Ovary (tissue), 9 donors: ENCODE data around the gene ACVR1B. TPM values are rescaled to one million over a fixed set of nuclear protein-coding genes. Genes with fewer than 3 reads are reported as not detected.

Experiments
- DNase-seq, 5 donors: peaks; one replicate each; pipeline ENCODE4 v3.0.0-alpha.2; 2019 to 2020
- H3K27ac ChIP-seq, 2 donors: fragments of 200-600 bp; one replicate each; pipeline versions ENCODE4 v1.5.1 to v1.8.0; 2019 to 2022
- H3K27me3 ChIP-seq: fragments of 200-600 bp; one replicate; pipeline ENCODE4 v1.8.0; 2022
- H3K36me3 ChIP-seq: fragments of 200-600 bp; sonication (generic); one replicate; pipeline ENCODE4 v1.5.1; 2019
- H3K4me1 ChIP-seq: one replicate; pipeline ENCODE4 v1.8.1; 2013; ENCODE audit warnings: mild to moderate bottlenecking, moderate library complexity; ENCODE audit not compliant: insufficient read depth
- H3K4me3 ChIP-seq: fragments of 200-600 bp; sonication (generic); one replicate; pipeline ENCODE4 v1.5.1; 2017
- H3K9me3 ChIP-seq, 2 donors: fragments of 200-600 bp in 1 of 2; sonication (generic) in 1 of 2; one replicate each; pipeline versions ENCODE4 v1.5.1 to v1.8.1; 2013 to 2019; ENCODE audit warnings: mild to moderate bottlenecking in 1 of 2, moderate library complexity in 1 of 2
- CTCF ChIP-seq, 3 donors: fragments of 450-650 bp in 2 of 3; fragments of 200-600 bp in 1 of 3; IDR thresholded peaks; one replicate each; pipeline versions ENCODE4 v1.5.1 to v1.8.0; 2016 to 2022; ENCODE audit warnings: antibody characterized with exemption in 3 of 3, mild to moderate bottlenecking in 1 of 3
- EP300 ChIP-seq: sonication (generic); formaldehyde crosslinking; IDR thresholded peaks from one replicate; pipeline ENCODE4 v1.6.1; 2017; ENCODE audit warnings: antibody characterized with exemption
- POLR2A ChIP-seq: fragments of 450-650 bp; IDR thresholded peaks from one replicate; pipeline ENCODE4 v1.6.1; 2017; ENCODE audit warnings: antibody characterized with exemption, mild to moderate bottlenecking, moderate library complexity
- WGBS, 3 donors: extraction: QIAGEN DNeasy Blood & Tissue Kit in 1 of 3; methylation state at CpG; one replicate each; pipeline versions ENCODE4 v1.1.5 to v1.1.7; 2013 to 2017; 5-methylcytosine and 5-hydroxymethylcytosine counted together
- intact Hi-C, 4 donors: fragments of 100-400 bp; cut with DNase I; formaldehyde crosslinking; loops; one replicate each; pipeline versions ENCODE4 v1.11.0 to v1.15.1; 2022 to 2023
- polyA plus RNA-seq, 2 donors: library from polyadenylated mRNA; stranded (reverse); fragments of 200-250 nt in 1 of 2; fragments of 350-450 nt in 1 of 2; fragmentation: Illumina TruSeq in 1 of 2; extraction: RNeasy Lipid Tissue Mini Kit (QIAGEN cat#74804) in 1 of 2; gene quantifications; one replicate each; pipeline ENCODE4 v1.2.3, GENCODE V29; 2013 to 2014
- total RNA-seq, 7 donors: library from RNA; depleted of rRNA in 2 of 7; stranded (reverse); fragments of >200 nt in 2 of 7; fragmentation: NEBNext Ultra II Directional in 3 of 7; extraction: Animal tissue kit (Norgen Biotek cat#: 25700) in 3 of 7; gene quantifications; one replicate each; pipeline versions ENCODE4 v1.1.0 to v1.2.4, GENCODE V29; 2016 to 2023
- donor health status: DM: no; HTN: no; CAD: no; lungs with moderate emphysema.
- donor health status: DM: no; HTN: no; CAD: no.
- donor health status: Bipolar disorder and iron deficiency.
- donor health status: DM: yes; HTN: yes; CAD: no.
- donor health status: DM: no; HTN: no; CAD: no.
- donor health status: DM: yes; HTN: yes; CAD: no.

ACVR1B gene
- total and polyA plus RNA-seq, 9 donors: 6.9 to 27.3 (median 19.1) TPM

- H3K27me3 ChIP-seq: no peaks in the 10 kb centered on the region
- H3K4me1 ChIP-seq: peaks cover 14% of the 10 kb centered on the region
- peak in 1 of 5 donors; percentile 38 for DNase-seq
- no peak overlapping the region for H3K4me3 ChIP-seq
- WGBS, 3 donors: 78 to 87% (median 79%) methylated on average over 40 to 93 of the region's 93 CpGs
- no peaks in the 10 kb centered on the region for H3K9me3 ChIP-seq
- intact Hi-C loops: no loop called here
- H3K27ac ChIP-seq: no peak overlapping the region
- TF ChIP-seq CTCF (IDR thresholded peaks at IDR 0.05): no peak
- no peak for TF ChIP-seq EP300
- TF ChIP-seq POLR2A: no peak
- H3K36me3 ChIP-seq: no peaks in the 10 kb centered on the region
Measured at GRCh38 chr12:52014567-52015530, 63.4 kb downstream of the ACVR1B start.

- peaks cover 10% of the 10 kb centered on the region for H3K4me1 ChIP-seq
- no peak overlapping the region for H3K4me3 ChIP-seq
- no peak overlapping the region for H3K27ac ChIP-seq
- WGBS, 3 donors: 69 to 78% (median 70%) methylated on average over 10 of the region's 10 CpGs
- TF ChIP-seq EP300 (no peak), POLR2A (no peak), CTCF (IDR thresholded peaks at IDR 0.05) (no peak)
- no peaks in the 10 kb centered on the region for H3K9me3 ChIP-seq
- H3K27me3 ChIP-seq: no peaks in the 10 kb centered on the region
- DNase-seq: peak in 1 of 5 donors; percentile 37
- no peaks in the 10 kb centered on the region for H3K36me3 ChIP-seq
- intact Hi-C loops: no loop called here
Measured at GRCh38 chr12:52015532-52016041, 64.1 kb downstream of the ACVR1B start.

GRCh38 chr12:52018433-52019112 lies 67.1 kb downstream of the ACVR1B start:
- H3K36me3 ChIP-seq: no peaks in the 10 kb centered on the region
- TF ChIP-seq EP300 (no peak), POLR2A (no peak), CTCF (IDR thresholded peaks at IDR 0.05) (no peak)
- no peaks in the 10 kb centered on the region for H3K9me3 ChIP-seq
- H3K4me3 ChIP-seq: no peak overlapping the region
- no peak for DNase-seq
- no peaks in the 10 kb centered on the region for H3K27me3 ChIP-seq
- H3K27ac ChIP-seq: no peak overlapping the region
- no peaks in the 10 kb centered on the region for H3K4me1 ChIP-seq
- intact Hi-C loops: no loop called here
- WGBS, 3 donors: 73 to 92% (median 82%) methylated on average over 4 of the region's 4 CpGs

GRCh38 chr12:52019113-52019770 lies 67.7 kb downstream of the ACVR1B start:
- Histone ChIP-seq H3K4me3 (no peak overlapping the region), H3K27me3 (no peaks in the 10 kb centered on the region), H3K36me3 (no peaks in the 10 kb centered on the region), H3K4me1 (peaks cover 2% of the 10 kb centered on the region), H3K27ac (no peak overlapping the region), H3K9me3 (no peaks in the 10 kb centered on the region)
- no peak for DNase-seq
- WGBS, 3 donors: 66 to 70% (median 67%) methylated on average over 13 of the region's 13 CpGs
- intact Hi-C loops: no loop called here
- no peak for TF ChIP-seq EP300
- no peak for TF ChIP-seq POLR2A
- TF ChIP-seq CTCF (IDR thresholded peaks at IDR 0.05): no peak
